ENCODE data around the gene ELANE. TPM values are rescaled to one million over a fixed set of nuclear protein-coding genes. Genes with fewer than 3 reads are reported as not detected.

The ELANE gene
- total RNA-seq, 1 donor: 0.09 TPM

- no peak for DNase-seq (ENCODE audit: low read depth)
- H3K4me3 ChIP-seq (ENCODE audit: low read depth, low read length): no peak overlapping the region
- TF ChIP-seq, protein P1, sequence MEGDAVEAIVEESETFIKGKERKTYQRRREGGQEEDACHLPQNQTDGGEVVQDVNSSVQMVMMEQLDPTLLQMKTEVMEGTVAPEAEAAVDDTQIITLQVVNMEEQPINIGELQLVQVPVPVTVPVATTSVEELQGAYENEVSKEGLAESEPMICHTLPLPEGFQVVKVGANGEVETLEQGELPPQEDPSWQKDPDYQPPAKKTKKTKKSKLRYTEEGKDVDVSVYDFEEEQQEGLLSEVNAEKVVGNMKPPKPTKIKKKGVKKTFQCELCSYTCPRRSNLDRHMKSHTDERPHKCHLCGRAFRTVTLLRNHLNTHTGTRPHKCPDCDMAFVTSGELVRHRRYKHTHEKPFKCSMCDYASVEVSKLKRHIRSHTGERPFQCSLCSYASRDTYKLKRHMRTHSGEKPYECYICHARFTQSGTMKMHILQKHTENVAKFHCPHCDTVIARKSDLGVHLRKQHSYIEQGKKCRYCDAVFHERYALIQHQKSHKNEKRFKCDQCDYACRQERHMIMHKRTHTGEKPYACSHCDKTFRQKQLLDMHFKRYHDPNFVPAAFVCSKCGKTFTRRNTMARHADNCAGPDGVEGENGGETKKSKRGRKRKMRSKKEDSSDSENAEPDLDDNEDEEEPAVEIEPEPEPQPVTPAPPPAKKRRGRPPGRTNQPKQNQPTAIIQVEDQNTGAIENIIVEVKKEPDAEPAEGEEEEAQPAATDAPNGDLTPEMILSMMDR (IDR thresholded peaks at IDR 0.05; ENCODE audit: insufficient read depth, low read length): no peak
These were observed 28.5 kb upstream of the ELANE start for GRCh38 chr19:823565-824121.

GRCh38 chr19:824885-825284, 27.2 kb upstream of the ELANE start:
- TF ChIP-seq, protein P1 (IDR thresholded peaks at IDR 0.05; ENCODE audit: insufficient read depth, low read length): no peak
- no peak for DNase-seq (ENCODE audit: low read depth)
- H3K4me3 ChIP-seq (ENCODE audit: low read depth, low read length): no peak overlapping the region

DNA sequence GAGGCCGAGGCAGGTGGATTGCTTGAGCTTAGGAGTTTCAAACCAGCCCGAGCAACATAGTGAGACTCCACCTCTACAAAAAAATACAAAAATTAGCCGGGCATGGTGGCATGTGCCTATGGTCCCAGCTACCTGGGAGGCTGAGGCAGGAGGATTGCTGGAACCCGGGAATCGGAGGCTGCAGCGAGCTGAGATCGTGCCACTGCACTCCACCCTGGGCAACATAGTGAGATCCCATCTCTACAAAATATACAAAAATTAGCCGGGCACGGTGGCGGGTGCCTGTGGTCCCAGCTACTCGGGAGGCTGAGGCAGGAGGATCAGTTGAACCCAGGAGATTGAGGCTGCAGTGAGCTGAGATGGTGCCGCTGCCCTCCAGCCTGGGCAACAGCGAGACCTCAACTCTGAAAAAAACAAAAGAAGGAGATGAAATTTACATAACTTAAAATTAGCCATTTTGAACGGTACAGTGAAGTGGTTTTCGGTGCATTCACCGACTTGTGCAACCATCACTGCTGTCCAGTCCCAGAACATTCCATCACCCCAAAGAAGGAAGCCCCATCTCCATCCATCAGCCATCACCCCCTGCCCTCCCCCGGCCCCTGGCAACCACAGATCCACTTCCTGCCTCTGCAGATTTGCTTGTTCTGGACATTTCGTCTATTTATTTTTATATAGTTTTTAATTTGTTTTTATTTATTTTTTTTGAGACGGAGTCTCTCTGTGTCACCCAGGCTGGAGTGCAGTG, 26.0 kb upstream of the ELANE start:
- no peak overlapping the region for H3K4me3 ChIP-seq (ENCODE audit: low read depth, low read length)
- no peak for DNase-seq (ENCODE audit: low read depth)
- TF ChIP-seq, protein P1 (IDR thresholded peaks at IDR 0.05; ENCODE audit: insufficient read depth, low read length): no peak

- DNase-seq (ENCODE audit: low read depth): no peak
- TF ChIP-seq, protein P1 (IDR thresholded peaks at IDR 0.05; ENCODE audit: insufficient read depth, low read length): no peak
- H3K4me3 ChIP-seq (ENCODE audit: low read depth, low read length): no peak overlapping the region
These were observed 24.8 kb upstream of the ELANE start for GRCh38 chr19:827314-827709.

GRCh38 chr19:827710-828321, 24.3 kb upstream of the ELANE start, which contains the start of gene AZU1:
Gene AZU1, plus strand, starts transcription at chr19:827837. Its CDS starts 10 bp downstream, at chr19:827847.
- TF ChIP-seq, protein P1 (IDR thresholded peaks at IDR 0.05; ENCODE audit: insufficient read depth, low read length): no peak
- DNase-seq (ENCODE audit: low read depth): no peak
- no peak within 1 kb of the TSS for H3K4me3 ChIP-seq (ENCODE audit: low read depth, low read length)

DNA sequence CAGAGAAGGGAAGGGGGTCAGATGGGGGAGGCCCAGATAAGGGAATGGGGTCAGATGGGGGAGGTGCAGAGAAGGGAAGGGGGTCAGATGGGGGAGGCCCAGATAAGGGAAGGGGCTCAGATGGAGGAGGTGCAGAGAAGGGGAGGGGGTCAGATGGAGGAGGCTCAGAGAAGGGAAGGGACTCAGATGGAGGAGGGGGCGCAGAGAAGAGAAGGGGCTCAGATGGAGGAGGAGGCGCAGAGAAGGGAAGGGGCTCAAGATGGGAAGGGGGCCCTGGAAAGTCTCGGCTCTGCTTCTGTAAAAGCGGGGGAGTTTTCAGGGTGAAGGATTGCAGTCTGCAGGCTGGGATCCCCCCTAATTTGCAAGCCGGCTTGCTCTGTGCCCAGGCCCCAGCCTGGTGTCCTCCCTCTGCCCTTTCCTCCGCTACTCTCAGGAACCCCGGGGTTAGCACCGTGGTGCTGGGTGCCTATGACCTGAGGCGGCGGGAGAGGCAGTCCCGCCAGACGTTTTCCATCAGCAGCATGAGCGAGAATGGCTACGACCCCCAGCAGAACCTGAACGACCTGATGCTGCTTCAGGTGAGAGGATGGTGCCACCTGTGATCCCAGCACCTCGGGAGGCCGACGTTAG, 22.9 kb upstream of the ELANE start:
- TF ChIP-seq, protein P1 (IDR thresholded peaks at IDR 0.05; ENCODE audit: insufficient read depth, low read length): no peak
- DNase-seq (ENCODE audit: low read depth): no peak
- no peak overlapping the region for H3K4me3 ChIP-seq (ENCODE audit: low read depth, low read length)

All from fibroblast of the aortic adventitia (primary cell).